ENCODE results near the gene ZSCAN4. TPM values are rescaled to one million over a fixed set of nuclear protein-coding genes. Genes with fewer than 3 reads are reported as not detected.

The ZSCAN4 gene
- total RNA-seq, 1 experiment from 2014 or later: not detected

DNA sequence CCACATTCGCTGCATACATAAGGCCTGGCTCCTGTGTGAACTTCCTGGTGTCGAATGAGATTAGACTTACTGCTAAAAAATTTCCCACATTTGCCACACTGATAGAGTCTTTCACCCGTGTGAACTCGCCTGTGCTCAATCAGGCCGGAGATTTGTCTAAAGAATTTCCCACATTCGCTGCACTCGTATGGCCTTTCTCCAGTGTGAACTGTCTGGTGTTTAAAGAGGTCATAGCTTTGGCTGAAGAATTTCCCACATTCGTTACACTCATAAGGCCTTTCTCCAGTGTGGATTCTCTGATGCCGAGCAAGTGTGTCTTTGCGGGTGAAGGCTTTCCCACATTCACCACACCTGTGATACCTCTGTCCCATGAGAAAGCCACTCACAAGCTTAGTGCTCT lies 52.1 kb downstream of the ZSCAN4 start:
- Histone ChIP-seq H2AFZ (ENCODE audit: low read length) (no peak overlapping the region), H3K14ac (ENCODE audit: insufficient read depth, low read length) (no peak overlapping the region), H3K23me2 (ENCODE audit: insufficient read length, low read depth, low read length, poor library complexity, severe bottlenecking) (no peaks in the 10 kb centered on the region), H4K91ac (ENCODE audit: insufficient read length, low read depth, low read length) (no peak overlapping the region), H3K27ac (ENCODE audit: insufficient read length, low read depth, low read length) (no peak overlapping the region), H2BK15ac (ENCODE audit: low read depth, low read length) (no peak overlapping the region), H3T11ph (ENCODE audit: low read length) (no peak overlapping the region), H2AK5ac (ENCODE audit: insufficient read length, low read length) (no peak overlapping the region), H3K23ac (ENCODE audit: insufficient read length, low read depth, low read length) (no peak overlapping the region), H2BK12ac (ENCODE audit: insufficient read length, low read depth, low read length) (no peak overlapping the region), H3K79me2 (ENCODE audit: insufficient read depth, low read length) (no peaks in the 10 kb centered on the region), H4K8ac (replicated peaks; ENCODE audit: insufficient read length, low read depth, low read length) (no peak overlapping the region), H2BK120ac (ENCODE audit: low read depth, low read length, poor library complexity, severe bottlenecking) (no peak overlapping the region), H3K9ac (ENCODE audit: extremely low read depth, insufficient read length, low read length) (no peak overlapping the region), H3K79me1 (ENCODE audit: insufficient read depth, low read depth, low read length, poor library complexity, severe bottlenecking) (no peaks in the 10 kb centered on the region), H3K4me2 (ENCODE audit: insufficient read depth, insufficient read length, low read length) (no peak overlapping the region), H2BK5ac (ENCODE audit: insufficient read length, low read length) (no peak overlapping the region), H4K20me1 (ENCODE audit: control insufficient read depth, insufficient read depth, insufficient read length) (no peaks in the 10 kb centered on the region), H4K5ac (ENCODE audit: insufficient read length, low read depth, low read length) (no peak overlapping the region), H3K4me1 (ENCODE audit: insufficient read depth, low read length) (peaks cover 2% of the 10 kb centered on the region; the same call in 1 of the 2 replicates), H2BK20ac (ENCODE audit: low read depth, low read length, poor library complexity, severe bottlenecking) (no peak overlapping the region), H3K56ac (ENCODE audit: insufficient read length, low read depth, low read length) (no peak overlapping the region), H3K9me3 (ENCODE audit: control insufficient read depth, low read depth, low read length) (peaks cover 11% of the 10 kb centered on the region), H3K4ac (ENCODE audit: low read depth, low read length) (no peak overlapping the region), H3K18ac (ENCODE audit: insufficient read length, low read depth, low read length) (no peak overlapping the region), H3K27me3 (ENCODE audit: insufficient read depth, low read length) (no peaks in the 10 kb centered on the region; the same call in 1 of the 2 replicates)
- Mint-ChIP-seq H3K9me3 (peaks cover 7 to 8% of the 10 kb centered on the region in 2 experiments; a peak in 4 of 5 replicates), H3K27ac (no peak overlapping the region), H3K27me3 (ENCODE audit: low read depth) (no peaks in the 10 kb centered on the region; the same call in none of the 2 replicates), H3K4me1 (peaks cover 13 to 14% of the 10 kb centered on the region in 2 experiments; a peak in 3 of 4 replicates), H3K36me3 (ENCODE audit: insufficient read depth in 1 of 3, low read depth in 3 of 3) (peaks cover 45 to 51% (median 46%) of the 10 kb centered on the region in 3 experiments), H3K4me3 (no peak overlapping the region)
- DNase-seq: no peak
- TF ChIP-seq, protein P1, sequence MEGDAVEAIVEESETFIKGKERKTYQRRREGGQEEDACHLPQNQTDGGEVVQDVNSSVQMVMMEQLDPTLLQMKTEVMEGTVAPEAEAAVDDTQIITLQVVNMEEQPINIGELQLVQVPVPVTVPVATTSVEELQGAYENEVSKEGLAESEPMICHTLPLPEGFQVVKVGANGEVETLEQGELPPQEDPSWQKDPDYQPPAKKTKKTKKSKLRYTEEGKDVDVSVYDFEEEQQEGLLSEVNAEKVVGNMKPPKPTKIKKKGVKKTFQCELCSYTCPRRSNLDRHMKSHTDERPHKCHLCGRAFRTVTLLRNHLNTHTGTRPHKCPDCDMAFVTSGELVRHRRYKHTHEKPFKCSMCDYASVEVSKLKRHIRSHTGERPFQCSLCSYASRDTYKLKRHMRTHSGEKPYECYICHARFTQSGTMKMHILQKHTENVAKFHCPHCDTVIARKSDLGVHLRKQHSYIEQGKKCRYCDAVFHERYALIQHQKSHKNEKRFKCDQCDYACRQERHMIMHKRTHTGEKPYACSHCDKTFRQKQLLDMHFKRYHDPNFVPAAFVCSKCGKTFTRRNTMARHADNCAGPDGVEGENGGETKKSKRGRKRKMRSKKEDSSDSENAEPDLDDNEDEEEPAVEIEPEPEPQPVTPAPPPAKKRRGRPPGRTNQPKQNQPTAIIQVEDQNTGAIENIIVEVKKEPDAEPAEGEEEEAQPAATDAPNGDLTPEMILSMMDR (conservative IDR thresholded peaks at IDR 0.05): no peak
- no CpG with 5 or more reads among the region's 10 CpGs for WGBS (ENCODE audit: extremely low coverage, insufficient read length, low lambda C conversion rate)

Other genes starting within 250 kb of the ZSCAN4 start
- gene ZNF749, start 233.6 kb upstream of the ZSCAN4 start, total RNA-seq (2021): 25.0 and 27.8 TPM in 2 replicates
- gene VN1R1, start 211.8 kb upstream of the ZSCAN4 start, total RNA-seq (2021): 0.53 and 0.74 TPM in 2 replicates
- gene ZNF772, start 191.4 kb upstream of the ZSCAN4 start, total RNA-seq (2021): 11.4 and 14.4 TPM in 2 replicates
- gene ZNF419, start 181.2 kb upstream of the ZSCAN4 start, total RNA-seq (2021): 12.8 and 13.4 TPM in 2 replicates
- gene ZNF773, start 169.0 kb upstream of the ZSCAN4 start, total RNA-seq (2021): 7.1 and 8.2 TPM in 2 replicates
- gene ZNF549, start 141.6 kb upstream of the ZSCAN4 start, total RNA-seq (2021): 10.2 and 11.6 TPM in 2 replicates
- 11.4 and 13.5 TPM in 2 replicates for gene ZNF550, start 109.1 kb upstream of the ZSCAN4 start, total RNA-seq (2021)
- 10.9 and 11.4 TPM in 2 replicates for gene ZNF416, start 90.0 kb upstream of the ZSCAN4 start, total RNA-seq (2021)
- 27.8 and 28.1 TPM in 2 replicates for gene ZIK1, start 84.8 kb upstream of the ZSCAN4 start, total RNA-seq (2021)
- gene ZNF530, start 69.0 kb upstream of the ZSCAN4 start, total RNA-seq (2021): 7.9 and 9.3 TPM in 2 replicates
- 43.2 and 44.1 TPM in 2 replicates for gene ZNF134, start 54.7 kb upstream of the ZSCAN4 start, total RNA-seq (2021)
- 12.9 and 14.8 TPM in 2 replicates for gene ZNF211, start 35.8 kb upstream of the ZSCAN4 start, total RNA-seq (2021)
- 28.7 and 30.6 TPM in 2 replicates for gene ZNF551, start 13.0 kb downstream of the ZSCAN4 start, total RNA-seq (2021)
- 17.6 and 18.7 TPM in 2 replicates for gene ZNF154, start 40.3 kb downstream of the ZSCAN4 start, total RNA-seq (2021)
- gene ZNF671, start 58.7 kb downstream of the ZSCAN4 start, total RNA-seq (2021): 9.0 and 9.3 TPM in 2 replicates
- 19.7 and 22.8 TPM in 2 replicates for gene ZNF776, start 77.9 kb downstream of the ZSCAN4 start, total RNA-seq (2021)
- gene ZNF586, start 100.7 kb downstream of the ZSCAN4 start, total RNA-seq (2021): 14.8 and 17.6 TPM in 2 replicates
- 9.2 and 11.3 TPM in 2 replicates for gene ZNF552, start 146.0 kb downstream of the ZSCAN4 start, total RNA-seq (2021)
- gene ZNF587B, start 161.4 kb downstream of the ZSCAN4 start, total RNA-seq (2021): 41.8 and 45.2 TPM in 2 replicates
- gene ZNF587, start 180.9 kb downstream of the ZSCAN4 start, total RNA-seq (2021): 37.5 and 40.0 TPM in 2 replicates
- gene ZNF814, start 220.1 kb downstream of the ZSCAN4 start, total RNA-seq (2021): 98.7 and 103 TPM in 2 replicates
- gene ZNF417, start 247.7 kb downstream of the ZSCAN4 start, total RNA-seq (2021): 22.1 and 22.2 TPM in 2 replicates

Data from H9 (cell line).